Measurements from ENCODE around the gene PKP3. TPM values are rescaled to one million over a fixed set of nuclear protein-coding genes. Genes with fewer than 3 reads are reported as not detected.

The PKP3 gene
- total and polyA plus RNA-seq, 3 donors from 2014 or later, result 1.2 to 3.1 (median 1.6) TPM

DNA sequence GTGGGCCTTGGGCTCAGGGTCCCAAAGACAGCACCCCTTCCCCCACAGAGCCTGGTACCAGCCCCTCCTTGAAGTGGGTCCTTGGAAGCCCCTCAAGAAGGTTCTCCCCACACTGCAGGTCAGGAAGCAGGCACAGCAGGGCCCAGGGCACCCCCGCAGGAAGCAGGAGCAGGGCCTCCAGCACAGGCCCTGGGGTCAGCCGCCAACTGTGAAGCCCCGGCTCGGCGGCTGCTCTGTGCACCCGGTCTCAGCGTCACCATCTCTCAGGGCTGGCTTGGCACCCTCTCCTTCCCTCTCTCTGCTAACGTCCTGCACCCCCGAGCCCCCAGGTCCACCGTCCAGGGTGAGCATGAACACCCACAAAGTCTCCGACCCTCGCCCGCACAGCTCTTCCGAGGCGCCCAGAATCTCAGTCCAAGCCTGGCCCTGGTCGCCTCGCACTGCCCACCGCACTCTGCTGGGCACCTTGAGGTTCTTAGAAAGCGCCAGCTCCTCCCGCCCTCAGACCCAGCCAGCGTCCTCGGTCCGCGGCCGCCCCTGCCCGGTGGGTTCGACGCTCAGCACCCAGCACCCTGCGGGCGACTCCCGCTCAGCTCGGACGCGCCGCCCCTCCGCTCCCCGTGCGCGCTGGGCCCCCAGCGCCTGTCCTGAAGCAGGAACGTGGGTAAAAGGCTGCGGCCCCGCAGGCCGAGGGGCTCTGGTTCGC lies 22.2 kb downstream of the PKP3 start:
- Histone ChIP-seq H3K4me3 (peak overlapping the region; percentile 41 to 63), H3K9me3 (no peaks in the 10 kb centered on the region), H3K36me3 (ENCODE audit: low read depth, missing control alignments) (no peaks in the 10 kb centered on the region), H3K27ac (no peak overlapping the region), H3K27me3 (no peaks in the 10 kb centered on the region), H3K4me1 (peaks cover 3% of the 10 kb centered on the region)
- 10 to 22% methylated on average over 8 to 31 of the region's 45 CpGs for WGBS, 2 donors
- no peak for DNase-seq
- intact Hi-C loops (cut with DNase I; ENCODE audit: low total_unique reads), result no loop called here
- no peak for TF ChIP-seq POLR2A (IDR thresholded peaks at IDR 0.05)
- TF ChIP-seq, protein P1, sequence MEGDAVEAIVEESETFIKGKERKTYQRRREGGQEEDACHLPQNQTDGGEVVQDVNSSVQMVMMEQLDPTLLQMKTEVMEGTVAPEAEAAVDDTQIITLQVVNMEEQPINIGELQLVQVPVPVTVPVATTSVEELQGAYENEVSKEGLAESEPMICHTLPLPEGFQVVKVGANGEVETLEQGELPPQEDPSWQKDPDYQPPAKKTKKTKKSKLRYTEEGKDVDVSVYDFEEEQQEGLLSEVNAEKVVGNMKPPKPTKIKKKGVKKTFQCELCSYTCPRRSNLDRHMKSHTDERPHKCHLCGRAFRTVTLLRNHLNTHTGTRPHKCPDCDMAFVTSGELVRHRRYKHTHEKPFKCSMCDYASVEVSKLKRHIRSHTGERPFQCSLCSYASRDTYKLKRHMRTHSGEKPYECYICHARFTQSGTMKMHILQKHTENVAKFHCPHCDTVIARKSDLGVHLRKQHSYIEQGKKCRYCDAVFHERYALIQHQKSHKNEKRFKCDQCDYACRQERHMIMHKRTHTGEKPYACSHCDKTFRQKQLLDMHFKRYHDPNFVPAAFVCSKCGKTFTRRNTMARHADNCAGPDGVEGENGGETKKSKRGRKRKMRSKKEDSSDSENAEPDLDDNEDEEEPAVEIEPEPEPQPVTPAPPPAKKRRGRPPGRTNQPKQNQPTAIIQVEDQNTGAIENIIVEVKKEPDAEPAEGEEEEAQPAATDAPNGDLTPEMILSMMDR (IDR thresholded peaks at IDR 0.05), result no peak

DNA sequence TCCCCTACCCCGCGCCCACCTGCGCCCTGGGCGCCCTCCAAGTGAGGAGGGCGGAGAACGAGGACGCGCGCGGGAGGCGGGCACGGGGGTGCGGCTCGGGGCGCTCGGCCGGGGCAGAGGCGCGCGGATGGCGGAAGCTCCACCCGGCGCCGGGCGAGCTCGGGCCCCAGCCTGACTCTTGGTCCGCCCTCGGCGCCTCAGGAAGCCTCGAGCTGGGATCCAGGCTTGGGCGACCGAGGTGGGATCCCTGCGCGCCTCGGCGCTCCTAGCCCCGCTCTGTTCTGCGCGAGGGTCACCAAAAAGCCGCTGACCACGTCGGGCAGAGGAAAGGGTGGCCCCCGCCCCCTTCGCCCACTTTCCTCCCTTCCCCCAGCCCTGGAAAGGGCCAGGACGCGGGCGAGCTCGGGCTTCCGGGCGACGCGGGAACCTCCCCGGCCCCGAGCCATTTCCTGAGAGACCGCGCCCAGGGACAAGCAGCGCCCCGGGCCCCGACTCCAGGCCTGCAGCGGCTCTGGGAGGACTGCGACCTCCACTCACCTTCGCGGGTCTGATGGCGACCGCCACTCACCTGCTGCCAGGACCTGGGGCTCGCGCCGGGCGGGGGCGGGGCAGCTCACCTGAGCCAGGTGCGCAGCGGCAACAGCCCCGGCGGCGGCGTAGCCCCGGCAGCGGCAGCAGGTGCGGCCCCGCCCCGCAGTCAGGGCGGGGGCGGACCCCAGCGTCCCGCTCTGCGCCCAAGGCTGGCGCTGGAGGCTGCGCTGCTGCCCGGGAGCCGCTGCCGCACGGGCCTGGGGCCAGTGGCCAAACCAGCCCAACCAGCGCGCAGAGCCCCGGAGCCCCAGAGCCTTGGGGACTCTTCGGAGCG lies 23.0 kb downstream of the PKP3 start:
- 1% methylated on average over 41 to 47 of the region's 97 CpGs for WGBS, 2 donors
- no peak for DNase-seq
- TF ChIP-seq POLR2A (IDR thresholded peaks at IDR 0.05), result no peak
- TF ChIP-seq, protein P1 (IDR thresholded peaks at IDR 0.05), result no peak
- no peaks in the 10 kb centered on the region for H3K27me3 ChIP-seq
- no peak overlapping the region for H3K27ac ChIP-seq
- no peaks in the 10 kb centered on the region for H3K9me3 ChIP-seq
- H3K4me3 ChIP-seq, result peak overlapping the region; percentile 41 to 63
- intact Hi-C loops (cut with DNase I; ENCODE audit: low total_unique reads), result no loop called here
- H3K4me1 ChIP-seq, result peaks cover 3% of the 10 kb centered on the region
- no peaks in the 10 kb centered on the region for H3K36me3 ChIP-seq (ENCODE audit: low read depth, missing control alignments)

DNA sequence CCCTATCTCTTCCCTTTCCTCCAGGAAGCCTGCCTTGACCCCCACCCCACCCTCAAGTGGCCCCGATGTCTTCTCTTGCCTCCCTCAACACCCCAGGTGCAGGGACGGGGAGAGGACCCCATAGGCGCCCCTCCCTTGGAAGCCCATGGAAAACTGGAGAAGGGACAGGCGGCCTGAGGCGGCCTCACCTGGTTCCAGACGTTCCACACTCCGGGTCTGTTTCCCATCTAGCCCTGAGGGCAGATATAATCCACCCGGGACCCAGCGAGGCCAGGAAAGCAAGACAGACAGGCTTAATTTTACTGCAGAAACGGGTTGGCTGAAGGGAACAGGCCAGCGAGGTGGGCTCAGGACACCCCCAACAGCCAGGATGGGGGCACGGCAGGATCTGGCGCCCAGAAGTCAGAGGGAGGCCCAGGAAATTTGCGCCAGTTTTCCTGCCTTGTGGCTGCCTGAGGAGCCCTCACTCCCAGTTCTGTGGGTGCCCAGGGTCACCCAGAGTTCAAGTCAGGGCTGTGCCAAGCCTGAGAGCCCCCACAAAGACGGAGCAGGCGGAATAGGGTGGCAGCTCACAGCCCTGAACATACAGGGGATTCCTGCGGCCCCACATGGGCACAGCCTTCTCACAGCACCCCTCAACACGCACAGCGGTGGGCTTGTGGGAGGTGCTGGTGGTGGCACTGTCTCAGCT lies 23.8 kb downstream of the PKP3 start:
- 35 to 65% methylated on average over 10 to 18 of the region's 19 CpGs for WGBS, 2 donors
- Histone ChIP-seq H3K27ac (no peak overlapping the region), H3K36me3 (ENCODE audit: low read depth, missing control alignments) (no peaks in the 10 kb centered on the region), H3K9me3 (no peaks in the 10 kb centered on the region), H3K4me3 (peak overlapping the region in 1 of 2 donors; percentile 63), H3K4me1 (peaks cover 3% of the 10 kb centered on the region), H3K27me3 (no peaks in the 10 kb centered on the region)
- intact Hi-C loops (cut with DNase I; ENCODE audit: low total_unique reads), result no loop called here
- DNase-seq, result no peak
- TF ChIP-seq, protein P1 (IDR thresholded peaks at IDR 0.05), result no peak
- no peak for TF ChIP-seq POLR2A (IDR thresholded peaks at IDR 0.05)

DNA sequence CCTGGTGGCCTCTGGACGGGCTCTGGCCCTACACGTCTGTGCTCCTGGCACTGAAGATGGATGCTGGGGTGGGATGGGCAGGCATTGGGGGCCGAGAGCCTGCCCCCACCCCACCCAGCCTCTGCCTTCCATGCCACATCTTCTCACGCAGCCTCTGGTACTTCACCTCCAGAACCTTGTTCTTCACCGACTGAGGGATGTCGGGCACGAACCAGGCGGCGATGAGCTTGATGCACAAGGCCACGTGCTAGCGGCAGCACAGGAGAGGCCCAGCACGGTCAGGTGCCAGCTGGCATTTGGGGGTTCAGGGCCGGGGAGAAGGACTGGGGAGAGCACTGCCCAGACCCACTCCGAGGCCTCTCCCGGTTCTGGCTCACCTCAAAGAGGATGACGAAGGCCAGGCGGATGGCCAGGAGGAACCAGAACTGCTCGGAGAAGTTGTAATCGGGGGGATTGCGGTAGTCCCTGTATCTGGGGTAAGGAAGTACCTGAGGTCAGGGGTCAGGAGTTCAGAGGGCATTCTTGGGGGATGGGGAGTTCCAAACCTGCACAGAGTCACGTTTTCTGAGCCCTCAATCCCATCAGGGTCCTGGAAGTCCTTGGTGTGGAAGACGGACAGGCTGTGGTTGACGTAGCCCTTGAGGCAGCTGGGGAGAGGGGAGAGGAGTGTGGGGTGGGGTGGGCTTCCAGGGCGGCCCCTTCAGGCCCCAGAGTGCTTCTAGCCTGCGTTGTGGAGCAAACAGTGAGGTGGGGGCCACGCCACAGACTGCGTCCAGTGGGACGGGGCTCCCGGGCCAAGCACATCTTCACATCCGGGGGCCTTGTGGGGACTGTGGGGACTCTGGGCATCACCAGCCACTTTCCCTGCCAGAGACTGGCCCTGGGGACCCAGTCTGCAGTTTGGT lies 24.6 kb downstream of the PKP3 start:
- Histone ChIP-seq H3K27me3 (no peaks in the 10 kb centered on the region), H3K9me3 (no peaks in the 10 kb centered on the region), H3K4me1 (no peaks in the 10 kb centered on the region), H3K27ac (no peak overlapping the region), H3K4me3 (no peak overlapping the region), H3K36me3 (ENCODE audit: low read depth, missing control alignments) (no peaks in the 10 kb centered on the region)
- intact Hi-C loops (cut with DNase I; ENCODE audit: low total_unique reads), result no loop called here
- no peak for DNase-seq
- no peak for TF ChIP-seq POLR2A (IDR thresholded peaks at IDR 0.05)
- TF ChIP-seq, protein P1 (IDR thresholded peaks at IDR 0.05), result no peak
- WGBS, 2 donors, result 89 to 95% methylated on average over 23 to 26 of the region's 30 CpGs

Data from testis (tissue), 3 donors.